Measurements from ENCODE around the gene MBD3L3.
"Not testable (repeated sequence)": the region's sequence is repeated elsewhere in the genome, so short reads cannot be mapped to it uniquely, and the experiment has no call there.

Gene MBD3L3

DNA sequence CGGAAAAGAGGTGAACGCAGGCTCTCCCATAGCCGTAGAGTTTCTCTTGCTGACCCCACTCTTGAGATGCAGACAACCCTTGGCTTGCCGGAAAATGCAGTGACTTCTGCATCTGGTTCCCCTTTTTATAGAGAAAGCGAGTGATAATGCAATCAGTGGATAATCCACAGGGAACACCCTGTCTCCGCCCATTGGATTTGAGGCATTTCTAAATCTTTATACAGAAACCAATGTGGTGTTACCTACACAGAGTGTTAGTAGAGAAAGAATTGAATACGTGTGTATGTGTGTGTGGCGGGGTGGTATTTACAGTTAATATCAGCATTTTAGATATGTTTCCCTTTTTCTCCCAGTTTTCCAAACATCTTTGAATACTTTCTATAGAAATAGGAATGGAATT lies at the start of gene MBD3L3:
Gene MBD3L3 (minus strand): TSS at position 101 of the 400 bp plus-strand sequence. CDS start 71 bp downstream, at position 30.
- H3K4me1 ChIP-seq (ENCODE audit: insufficient read depth, low read length, poor library complexity, severe bottlenecking); H4K20me1 ChIP-seq (ENCODE audit: insufficient read depth, low read length, poor library complexity, severe bottlenecking); H2AFZ ChIP-seq (ENCODE audit: low read length); H3K4me2 ChIP-seq (ENCODE audit: low read depth, low read length, poor library complexity, severe bottlenecking); H3K4me3 ChIP-seq (ENCODE audit: low read length, poor library complexity, severe bottlenecking); H3K79me2 ChIP-seq (ENCODE audit: insufficient read depth, low read length); H3K9me3 ChIP-seq (ENCODE audit: insufficient read depth, low read depth, low read length); H3K27me3 ChIP-seq (ENCODE audit: insufficient read depth, low read length, poor library complexity, severe bottlenecking); H3F3A ChIP-seq (ENCODE audit: low read depth); H3K9ac ChIP-seq (ENCODE audit: low read depth, low read length, poor library complexity, severe bottlenecking); H3K9me2 ChIP-seq (replicated peaks; ENCODE audit: low read depth, low read length); H3K36me3 ChIP-seq (ENCODE audit: insufficient read depth, low read length): not testable (repeated sequence)

DNA sequence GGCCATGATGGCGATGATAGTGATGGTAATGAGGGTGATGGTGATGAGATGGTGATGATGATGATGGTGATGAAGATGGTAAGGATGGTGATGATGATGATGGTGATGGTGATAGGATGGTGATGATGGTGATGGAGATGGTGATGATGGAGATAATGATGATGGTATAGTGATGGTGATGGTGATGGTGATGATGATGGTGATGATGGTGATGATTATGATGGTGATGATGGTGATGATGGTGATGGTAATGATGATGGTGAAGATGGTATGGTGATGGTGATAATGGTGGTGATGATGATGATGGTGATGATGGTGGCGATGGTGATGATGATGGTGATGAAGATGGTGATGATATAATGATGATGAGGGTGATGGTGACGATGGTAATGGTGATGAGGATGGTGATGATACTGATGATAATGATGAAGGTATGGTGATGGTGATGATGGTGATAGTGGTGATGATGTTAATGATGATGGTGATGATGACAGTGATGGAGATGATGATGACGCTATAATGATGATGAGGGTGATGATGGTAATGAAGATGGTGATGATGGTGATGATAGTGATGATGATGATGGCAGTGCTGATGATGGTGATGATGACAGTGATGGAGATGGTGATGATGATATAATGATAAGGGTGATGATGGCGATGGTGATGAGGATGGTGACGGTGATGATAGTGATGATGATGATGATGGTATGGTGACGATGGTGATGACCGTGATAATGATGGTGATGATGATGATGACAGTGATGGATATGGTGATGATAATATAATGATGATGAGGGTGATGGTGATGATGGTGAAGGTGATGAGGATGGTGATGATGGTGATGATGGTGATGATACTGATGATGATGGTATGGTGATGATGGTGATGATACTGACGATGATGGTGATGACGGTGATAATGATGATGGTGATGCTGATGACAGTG lies 48.5 kb upstream of the MBD3L3 start:
- H3K4me2 ChIP-seq (ENCODE audit: low read depth, low read length, poor library complexity, severe bottlenecking) = no peak overlapping the region
- H3K9me2 ChIP-seq (replicated peaks; ENCODE audit: low read depth, low read length) = no peaks in the 10 kb centered on the region
- H3K79me2 ChIP-seq (ENCODE audit: insufficient read depth, low read length) = no peaks in the 10 kb centered on the region
- no peak overlapping the region for H3K4me3 ChIP-seq (ENCODE audit: low read length, poor library complexity, severe bottlenecking)
- H3K27me3 ChIP-seq (ENCODE audit: insufficient read depth, low read length, poor library complexity, severe bottlenecking) = no peaks in the 10 kb centered on the region
- no peaks in the 10 kb centered on the region for H3K9me3 ChIP-seq (ENCODE audit: insufficient read depth, low read depth, low read length)
- H3K4me1 ChIP-seq (ENCODE audit: insufficient read depth, low read length, poor library complexity, severe bottlenecking) = no peaks in the 10 kb centered on the region
- H3K36me3 ChIP-seq (ENCODE audit: insufficient read depth, low read length) = no peaks in the 10 kb centered on the region
- no peak overlapping the region for H3K9ac ChIP-seq (ENCODE audit: low read depth, low read length, poor library complexity, severe bottlenecking)
- H2AFZ ChIP-seq (ENCODE audit: low read length) = no peak overlapping the region
- H3F3A ChIP-seq (ENCODE audit: low read depth) = no peaks in the 10 kb centered on the region
- H4K20me1 ChIP-seq (ENCODE audit: insufficient read depth, low read length, poor library complexity, severe bottlenecking) = no peaks in the 10 kb centered on the region
- TF ChIP-seq EZH2phosphoT487 (IDR thresholded peaks at IDR 0.05; ENCODE audit: borderline replicate concordance) = no peak
- TF ChIP-seq CTCF (conservative IDR thresholded peaks at IDR 0.05; ENCODE audit: low read length) = no peak

DNA sequence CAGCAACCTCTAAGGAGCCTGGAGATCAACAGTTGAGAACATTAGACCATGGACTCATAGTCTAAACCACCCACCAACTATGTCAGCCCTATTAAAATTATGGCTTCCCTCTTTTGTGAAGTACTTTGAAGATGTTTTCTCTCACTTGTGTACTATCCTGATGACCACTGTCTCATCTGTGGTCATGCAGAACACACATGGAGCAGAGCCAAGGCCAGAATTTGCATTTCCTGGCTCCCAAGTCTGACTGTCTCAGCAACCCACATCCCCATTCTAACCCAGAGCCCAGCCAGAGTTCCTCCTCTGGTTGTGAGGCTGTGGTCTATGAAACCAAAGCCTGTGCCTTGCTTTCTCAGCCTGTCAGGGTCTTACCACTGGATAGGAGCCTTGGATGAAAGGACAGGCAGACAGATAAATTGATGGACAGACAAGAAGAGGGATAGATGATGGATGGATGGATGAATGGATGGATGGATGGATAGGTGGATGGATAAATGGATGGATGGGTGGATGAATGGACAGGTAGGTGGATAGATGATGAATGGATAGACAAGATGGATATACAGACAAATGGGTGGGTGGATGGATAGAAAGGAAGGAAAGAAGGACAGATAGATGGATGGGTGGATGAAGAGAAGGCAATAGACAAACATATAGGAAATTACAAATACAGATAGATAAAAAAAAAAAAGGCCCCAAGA lies 46.4 kb upstream of the MBD3L3 start:
- no peaks in the 10 kb centered on the region for H4K20me1 ChIP-seq (ENCODE audit: insufficient read depth, low read length, poor library complexity, severe bottlenecking)
- no peaks in the 10 kb centered on the region for H3K9me3 ChIP-seq (ENCODE audit: insufficient read depth, low read depth, low read length)
- no peak overlapping the region for H3K4me3 ChIP-seq (ENCODE audit: low read length, poor library complexity, severe bottlenecking)
- peaks cover under 1% of the 10 kb centered on the region for H3K4me1 ChIP-seq (ENCODE audit: insufficient read depth, low read length, poor library complexity, severe bottlenecking)
- H3F3A ChIP-seq (ENCODE audit: low read depth) = no peaks in the 10 kb centered on the region
- H3K27me3 ChIP-seq (ENCODE audit: insufficient read depth, low read length, poor library complexity, severe bottlenecking) = no peaks in the 10 kb centered on the region
- H3K36me3 ChIP-seq (ENCODE audit: insufficient read depth, low read length) = no peaks in the 10 kb centered on the region
- H3K9me2 ChIP-seq (replicated peaks; ENCODE audit: low read depth, low read length) = no peaks in the 10 kb centered on the region
- no peak for TF ChIP-seq EZH2phosphoT487 (IDR thresholded peaks at IDR 0.05; ENCODE audit: borderline replicate concordance)
- no peak for TF ChIP-seq CTCF (conservative IDR thresholded peaks at IDR 0.05; ENCODE audit: low read length)
- no peak overlapping the region for H3K4me2 ChIP-seq (ENCODE audit: low read depth, low read length, poor library complexity, severe bottlenecking)
- H3K79me2 ChIP-seq (ENCODE audit: insufficient read depth, low read length) = no peaks in the 10 kb centered on the region
- H3K9ac ChIP-seq (ENCODE audit: low read depth, low read length, poor library complexity, severe bottlenecking) = no peak overlapping the region
- no peak overlapping the region for H2AFZ ChIP-seq (ENCODE audit: low read length)
